Stimulated activated CD4-positive, alpha-beta T cell treated with anti-CD3 and anti-CD28 coated beads, Interleukin-15, amount 100 ng/mL, for 24 hours (primary cell): ENCODE results near the gene FHAD1.
"Not testable (repeated sequence)": the region's sequence is repeated elsewhere in the genome, so short reads cannot be mapped to it uniquely, and the experiment has no call there.

ENCODE experiments used
- DNase-seq: peaks from one replicate; pipeline ENCODE4 v3.0.0-alpha.2; 2020

FHAD1 gene

GRCh38 chr1:15424146-15424667, 177.2 kb downstream of the FHAD1 start:
- DNase-seq, result no peak

DNA sequence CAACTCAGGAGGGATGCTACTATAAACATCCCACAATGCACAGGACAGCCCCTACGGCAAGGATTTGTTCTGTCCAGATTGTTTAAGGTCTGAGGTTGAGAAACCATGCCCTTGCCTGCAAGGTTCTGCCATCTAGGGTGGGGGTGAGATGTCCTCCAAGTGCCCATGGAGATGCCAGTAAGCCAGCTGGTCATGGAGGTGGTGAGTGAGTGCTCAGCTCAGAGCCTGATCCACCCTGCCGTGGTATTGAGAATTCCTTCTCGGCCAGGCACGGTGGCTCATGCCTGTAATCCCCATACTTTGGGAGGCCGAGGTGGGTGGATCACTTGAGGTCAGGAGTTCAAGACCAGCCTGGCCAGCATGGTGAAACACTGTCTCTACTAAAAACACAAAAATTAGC, 178.0 kb downstream of the FHAD1 start:
- DNase-seq, result no peak

GRCh38 chr1:15425521-15425920, 178.5 kb downstream of the FHAD1 start:
- DNase-seq, result no peak

DNA sequence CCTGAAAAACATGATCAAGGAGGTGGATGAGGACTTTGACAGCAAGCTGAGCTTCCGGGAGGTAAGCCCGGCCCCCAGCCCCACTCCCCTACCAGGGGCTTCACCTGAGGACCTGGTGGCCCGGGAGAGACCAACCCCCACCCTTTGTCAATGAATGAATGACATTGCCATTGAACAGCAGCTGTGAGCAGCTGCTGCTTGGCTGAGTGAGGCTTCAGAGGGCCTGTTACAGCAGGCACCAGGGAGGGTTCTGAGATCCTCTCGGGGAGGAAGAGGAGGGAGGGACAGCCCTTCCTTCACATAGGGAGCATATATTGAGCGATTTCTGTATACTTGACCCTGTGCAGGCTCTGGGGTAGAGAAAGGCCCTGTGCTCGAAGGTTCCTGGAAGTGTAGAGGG, 178.9 kb downstream of the FHAD1 start:
- DNase-seq, result no peak

GRCh38 chr1:15426492-15427279, 179.7 kb downstream of the FHAD1 start:
- no peak for DNase-seq

DNA sequence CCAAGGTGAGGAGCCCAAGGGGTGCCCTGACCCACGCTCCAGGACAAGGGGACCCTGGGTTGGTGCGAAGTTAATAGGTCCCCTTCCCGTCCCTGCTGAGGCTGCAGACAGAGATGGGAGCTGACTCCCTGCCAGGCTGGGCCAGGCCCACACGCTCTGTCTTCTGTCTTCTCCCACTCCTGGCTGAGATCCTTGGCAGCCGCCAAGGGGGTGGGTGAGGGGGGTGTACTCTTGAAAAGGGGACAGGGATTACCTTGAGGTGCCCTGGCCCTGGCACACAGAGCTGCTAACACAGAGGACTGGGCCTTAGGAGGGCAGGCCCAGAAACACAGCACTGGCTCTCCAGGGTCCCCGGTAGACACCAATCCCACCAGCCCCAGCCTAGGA, 180.2 kb downstream of the FHAD1 start:
- DNase-seq, result no peak

- not testable (repeated sequence) for DNase-seq
Observed at GRCh38 chr1:15428252-15428651, 181.2 kb downstream of the FHAD1 start.

DNA sequence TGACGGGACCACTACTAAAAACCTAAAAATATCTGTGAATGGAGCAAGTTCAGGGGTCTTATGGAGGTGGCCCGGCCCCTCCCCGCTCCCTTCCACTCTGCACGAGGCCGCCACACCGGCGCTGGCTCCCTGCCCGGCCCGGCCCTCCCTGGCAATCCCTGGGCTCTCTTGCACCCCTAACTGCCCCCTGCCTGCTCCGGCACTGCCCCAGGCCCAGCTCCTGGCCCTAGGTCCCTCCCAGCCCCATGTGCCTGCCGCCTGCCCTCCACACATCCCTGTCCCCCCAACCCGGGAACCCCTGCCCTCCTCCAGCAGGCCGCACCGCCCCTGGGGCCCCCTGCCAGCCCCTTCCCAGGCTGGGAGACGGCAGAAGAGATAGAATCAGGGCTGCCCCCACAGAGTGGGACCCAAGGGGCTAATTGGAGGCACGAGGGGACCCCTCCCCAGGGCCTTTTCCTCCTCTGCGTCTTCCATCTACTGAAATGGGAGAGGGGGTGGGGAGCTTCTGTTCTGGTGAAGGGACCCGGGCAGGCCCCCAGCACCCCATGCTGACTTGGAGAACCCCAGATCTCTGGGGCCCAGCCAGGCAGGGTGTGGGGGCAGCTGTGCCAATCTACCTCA, 181.9 kb downstream of the FHAD1 start:
- no peak for DNase-seq

DNA sequence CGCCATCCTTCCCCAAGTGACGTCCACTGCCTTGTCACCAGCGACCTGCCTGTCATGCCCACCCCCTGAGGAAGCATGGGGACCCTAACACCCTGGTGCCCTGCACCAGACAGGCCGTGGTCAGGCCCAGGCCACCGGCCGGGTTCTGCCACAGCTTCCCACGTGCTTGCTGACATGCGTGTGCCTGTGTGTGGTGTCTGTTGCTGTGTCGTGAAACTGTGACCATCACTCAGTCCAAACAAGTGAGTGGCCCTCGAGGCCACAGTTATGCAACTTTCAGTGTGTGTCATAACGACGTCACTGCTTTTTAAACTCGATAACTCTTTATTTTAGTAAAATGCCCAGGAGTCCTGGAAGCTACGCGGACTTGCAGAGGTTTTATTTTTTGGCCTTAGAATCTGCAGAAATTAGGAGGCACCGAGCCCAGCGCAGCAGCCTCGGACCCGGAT, 182.7 kb downstream of the FHAD1 start:
- DNase-seq, result no peak

- DNase-seq, result peak; percentile 80
Observed at GRCh38 chr1:15430787-15431570, 184.0 kb downstream of the FHAD1 start.

GRCh38 chr1:15431571-15431948, 184.5 kb downstream of the FHAD1 start:
- DNase-seq, result no peak

DNA sequence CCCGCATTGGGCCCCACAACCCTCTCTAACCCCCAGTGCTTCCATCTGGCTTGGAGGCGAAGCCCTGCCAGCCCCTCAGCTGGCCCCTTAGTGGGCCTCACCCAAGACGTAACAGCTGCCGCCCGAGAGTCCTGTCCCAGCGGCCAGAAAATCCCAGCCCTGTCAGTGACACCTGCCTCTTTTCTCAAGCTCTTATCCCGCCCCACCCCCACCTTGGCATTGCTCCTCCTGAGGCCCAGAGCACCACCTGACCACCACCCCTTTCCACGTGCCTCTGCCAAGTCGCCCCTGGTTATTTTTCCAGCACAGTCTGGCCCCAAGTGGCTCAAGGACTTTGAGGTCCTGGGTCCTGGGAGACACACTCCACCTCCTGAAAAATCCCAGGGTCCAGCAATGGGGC, 185.3 kb downstream of the FHAD1 start:
- no peak for DNase-seq

- DNase-seq, result no peak
Observed at GRCh38 chr1:15433471-15433870, 186.4 kb downstream of the FHAD1 start.

DNA sequence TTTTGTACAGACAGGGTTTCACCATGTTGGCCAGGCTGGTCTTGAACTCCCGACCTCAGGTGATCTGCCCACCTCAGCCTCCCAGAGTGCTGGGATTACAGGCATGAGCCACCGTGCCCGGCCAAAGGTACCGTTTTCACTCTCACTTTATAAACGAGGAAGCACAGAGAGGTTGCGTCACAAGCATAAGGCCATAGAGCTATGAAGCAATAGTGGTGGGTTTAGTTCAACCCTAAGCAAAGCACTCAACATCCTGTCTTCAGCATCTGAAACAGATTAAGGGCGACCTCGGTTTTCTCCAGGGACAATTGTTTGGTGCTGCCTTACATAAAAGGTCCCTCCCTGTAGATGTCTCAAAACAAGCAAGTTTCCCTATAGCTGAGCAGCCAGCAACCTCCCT, 187.7 kb downstream of the FHAD1 start:
- DNase-seq, result not testable (repeated sequence)

- DNase-seq, result no peak
Observed at GRCh38 chr1:15435239-15436077, 188.4 kb downstream of the FHAD1 start.

- DNase-seq, result no peak
Observed at GRCh38 chr1:15436881-15437442, 189.9 kb downstream of the FHAD1 start.

DNA sequence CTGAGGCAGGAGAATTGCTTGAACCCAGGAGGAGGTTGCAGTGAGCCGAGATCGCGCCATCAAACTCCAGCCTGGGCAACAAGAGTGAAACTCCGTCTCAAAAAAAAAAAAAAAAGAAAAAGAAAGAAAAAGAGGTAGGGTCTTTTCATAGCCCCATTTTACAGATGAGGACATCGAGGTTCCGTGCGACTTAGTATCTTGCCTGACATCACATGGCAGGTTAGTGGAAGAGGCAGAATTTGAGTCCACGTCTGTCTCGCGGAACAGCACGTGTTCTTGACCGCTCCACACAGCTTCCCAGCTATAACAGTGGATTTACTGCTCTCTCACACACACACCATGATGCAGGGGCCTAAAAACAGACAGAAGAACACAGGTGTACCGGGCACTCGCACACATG, 192.3 kb downstream of the FHAD1 start:
- no peak for DNase-seq

DNA sequence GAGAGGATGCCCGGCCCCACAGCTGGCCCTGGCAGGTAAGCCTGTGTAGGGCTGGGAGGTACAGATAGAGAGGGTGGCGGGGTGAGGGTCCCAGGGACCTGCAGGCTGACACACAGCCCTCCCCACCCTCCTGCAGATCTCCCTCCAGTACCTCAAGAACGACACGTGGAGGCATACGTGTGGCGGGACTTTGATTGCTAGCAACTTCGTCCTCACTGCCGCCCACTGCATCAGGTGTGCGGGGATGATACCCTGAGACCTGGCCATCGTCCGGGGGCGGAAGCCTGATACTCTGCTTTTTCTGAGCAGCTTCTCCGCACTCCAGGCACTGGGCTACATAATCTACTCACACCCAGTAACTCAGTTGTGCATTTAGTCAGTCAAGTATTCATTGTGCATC, 193.3 kb downstream of the FHAD1 start:
- no peak for DNase-seq

DNA sequence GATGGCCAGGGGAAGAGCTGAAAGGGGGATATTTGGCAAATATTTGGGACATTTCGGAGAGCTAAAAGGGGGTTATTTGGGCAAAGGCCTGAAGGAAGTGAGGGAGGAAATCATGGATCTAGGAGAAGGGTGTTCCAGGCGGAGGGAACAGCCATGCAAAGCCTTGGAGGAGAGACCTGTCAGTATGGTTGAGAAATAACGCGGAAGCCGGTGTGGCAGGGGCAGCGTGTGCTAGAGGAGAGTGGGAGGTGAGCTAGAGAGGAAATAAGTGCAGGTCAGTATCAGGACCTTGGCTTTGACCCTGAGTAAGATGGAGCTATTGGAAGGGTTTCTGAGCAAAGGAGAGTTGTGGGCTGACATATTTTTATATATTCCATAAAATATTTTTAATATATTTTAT, 194.2 kb downstream of the FHAD1 start:
- DNase-seq, result no peak

DNA sequence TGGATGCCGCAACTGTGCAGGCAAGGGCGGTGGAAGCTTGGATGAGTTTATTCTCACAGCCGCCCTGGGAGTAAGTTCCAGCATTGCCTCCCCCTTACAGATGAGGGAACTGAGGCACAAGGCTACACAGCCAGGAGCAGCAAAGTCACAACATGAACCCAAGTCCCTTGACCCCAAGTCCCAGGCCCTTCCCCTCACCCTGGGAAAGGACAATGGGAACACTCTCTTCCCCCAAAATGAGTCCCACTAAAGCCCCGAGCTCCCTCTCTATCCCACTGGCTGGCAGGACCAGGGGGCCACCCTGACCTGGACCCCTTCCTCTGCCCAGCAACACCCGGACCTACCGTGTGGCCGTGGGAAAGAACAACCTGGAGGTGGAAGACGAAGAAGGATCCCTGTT, 195.1 kb downstream of the FHAD1 start:
- DNase-seq, result no peak

GRCh38 chr1:15442759-15443158, 195.7 kb downstream of the FHAD1 start:
- no peak for DNase-seq

- no peak for DNase-seq
Observed at GRCh38 chr1:15443281-15443680, 196.3 kb downstream of the FHAD1 start.
